GM21825 (cell line): ENCODE results near the gene KLK7.
"Not testable (repeated sequence)": the region's sequence is repeated elsewhere in the genome, so short reads cannot be mapped to it uniquely, and the experiment has no call there.

ENCODE experiments used
- ATAC-seq: cut with Tn5 transposase; IDR thresholded peaks from one replicate; pipeline ENCODE4 v1.9.1; 2021; ENCODE audit warnings: mild to moderate bottlenecking, moderate library complexity; ENCODE audit not compliant: unreplicated experiment

KLK7 gene

DNA sequence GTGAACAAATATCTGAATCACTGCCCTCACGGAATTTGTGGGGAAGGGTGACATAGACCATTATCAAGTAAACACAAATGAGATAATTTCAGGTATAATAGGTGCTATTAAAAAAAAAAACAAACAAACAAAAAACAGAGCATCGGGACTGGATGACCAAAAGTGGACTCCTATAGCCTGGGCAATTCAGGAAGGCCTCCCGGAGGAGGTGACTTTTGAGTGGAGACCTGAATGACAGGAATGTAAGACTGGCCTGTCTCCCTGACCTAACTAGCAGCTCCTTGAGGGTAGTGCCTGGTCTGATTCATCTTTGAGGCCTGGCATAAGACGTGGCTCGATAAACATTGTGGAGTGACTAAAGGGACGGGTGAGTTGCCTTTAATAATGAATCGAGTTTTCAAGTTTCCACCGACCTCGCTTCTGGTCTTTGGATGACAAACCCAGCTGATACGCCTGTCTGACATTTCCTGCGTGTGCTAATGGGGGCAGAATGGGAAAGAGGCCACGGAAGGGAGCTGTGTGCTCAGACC, 29.0 kb upstream of the KLK7 start:
- no peak for ATAC-seq

DNA sequence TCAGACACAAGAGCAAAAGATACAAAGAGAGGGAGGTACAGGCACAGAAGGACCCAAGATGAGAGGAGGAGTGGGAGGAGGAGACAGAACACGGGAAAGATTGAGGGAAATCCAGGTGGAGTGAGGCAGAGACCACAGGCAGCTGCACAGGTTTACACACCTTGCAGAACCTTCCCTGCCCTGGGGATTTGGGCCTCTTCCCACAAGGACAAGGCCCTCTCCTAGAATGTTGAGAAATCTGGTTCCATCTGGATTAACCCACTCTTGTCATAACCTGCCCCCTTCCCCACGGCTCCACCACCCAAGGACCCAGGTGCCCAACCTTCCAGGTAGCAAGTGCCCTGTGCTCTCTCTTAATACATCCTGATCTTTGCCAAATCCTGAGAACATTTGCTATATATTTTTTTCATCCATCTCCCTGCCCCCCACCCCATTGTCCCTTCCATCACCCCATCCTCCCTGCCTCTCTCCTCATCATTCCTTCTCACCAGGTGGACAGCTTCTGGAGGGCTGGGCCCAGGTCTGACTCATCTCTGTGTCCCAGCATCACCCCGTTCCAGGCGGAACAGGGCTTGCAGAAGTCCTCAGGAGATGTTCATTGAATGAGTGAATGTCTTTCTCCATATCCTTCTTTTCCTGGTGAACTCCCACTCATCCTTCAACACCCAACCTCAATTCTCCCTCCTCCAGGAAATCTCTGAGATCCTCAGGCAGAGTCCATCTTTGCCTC, 26.5 kb upstream of the KLK7 start:
- no peak for ATAC-seq

DNA sequence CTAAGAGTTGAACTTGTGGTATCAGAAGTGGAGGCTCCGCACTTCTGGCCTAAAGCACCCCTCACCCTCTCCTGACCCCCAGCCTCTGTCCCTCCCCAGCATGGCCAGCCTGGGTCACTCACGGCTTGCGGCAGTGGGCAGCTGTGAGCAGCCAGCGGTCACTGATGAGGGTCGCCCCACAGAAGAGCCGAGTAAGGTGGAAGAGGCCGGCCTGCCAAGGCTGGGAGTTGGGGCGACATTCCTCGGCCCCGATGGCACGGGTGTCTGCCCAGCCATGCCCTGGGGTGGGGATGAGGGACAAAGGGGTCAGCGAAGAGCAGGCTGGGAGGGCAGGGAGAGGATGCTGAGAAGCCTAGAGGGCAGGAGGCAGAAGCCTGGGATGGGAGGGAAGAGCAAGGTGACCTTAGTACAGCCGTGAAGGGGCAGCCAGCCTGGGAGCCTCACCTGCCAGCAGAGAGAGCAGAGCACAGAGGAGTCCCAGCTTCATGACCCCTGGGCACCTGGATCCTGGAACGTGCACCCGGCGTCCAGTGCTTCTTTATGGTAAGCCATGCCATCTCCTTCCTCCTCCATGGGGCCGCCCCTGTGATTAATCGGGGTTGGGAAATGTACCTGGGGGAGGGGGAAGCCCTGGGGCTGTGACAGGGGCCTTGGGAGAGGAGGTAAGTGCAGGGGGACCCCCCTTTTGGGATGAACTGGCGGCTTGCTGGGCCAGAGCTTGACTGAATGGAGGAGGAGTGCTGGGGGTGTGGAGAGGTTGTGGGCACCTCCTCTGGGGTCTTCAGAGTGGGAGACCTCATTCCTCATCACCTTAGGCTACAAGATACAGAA, 25.6 kb upstream of the KLK7 start:
- ATAC-seq = no peak

DNA sequence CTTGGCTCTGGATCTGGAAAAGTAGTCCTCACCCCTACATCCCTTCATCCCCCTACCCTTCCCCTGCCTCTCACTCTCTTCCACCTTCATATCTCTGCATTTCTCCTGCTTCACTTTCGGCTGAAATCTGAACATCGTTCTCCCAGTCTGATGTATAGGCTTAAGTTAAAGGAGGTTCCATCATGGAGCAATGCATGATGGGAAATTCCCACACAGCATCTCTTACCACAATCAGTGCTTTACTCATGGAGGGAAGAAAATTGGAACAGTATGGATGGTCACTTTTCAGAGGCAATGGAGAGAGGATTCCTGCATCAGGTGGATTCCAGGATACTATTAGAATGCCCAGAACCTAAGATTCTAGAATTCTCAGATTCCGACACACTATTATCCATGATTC, 23.8 kb upstream of the KLK7 start:
- ATAC-seq = no peak

DNA sequence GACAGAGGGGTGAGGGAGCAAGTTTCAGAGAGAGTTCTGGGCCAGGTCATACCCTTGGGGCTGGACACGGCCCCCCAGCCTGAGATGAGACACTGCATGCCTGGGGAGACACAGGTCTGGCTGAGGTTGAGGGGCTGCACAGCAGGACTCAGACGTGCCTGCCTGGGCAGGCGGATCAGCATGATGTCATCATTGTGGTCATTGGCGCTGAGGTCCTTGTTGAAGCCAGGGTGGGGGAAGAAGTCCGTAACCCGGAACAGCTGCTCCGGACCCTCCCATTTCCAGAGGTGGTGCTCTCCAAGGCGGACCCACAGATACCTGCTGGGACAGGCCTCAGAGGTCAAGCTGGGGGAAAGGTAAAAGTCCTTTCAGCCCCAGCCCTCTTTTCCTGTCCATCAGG, 22.7 kb upstream of the KLK7 start:
- no peak for ATAC-seq

DNA sequence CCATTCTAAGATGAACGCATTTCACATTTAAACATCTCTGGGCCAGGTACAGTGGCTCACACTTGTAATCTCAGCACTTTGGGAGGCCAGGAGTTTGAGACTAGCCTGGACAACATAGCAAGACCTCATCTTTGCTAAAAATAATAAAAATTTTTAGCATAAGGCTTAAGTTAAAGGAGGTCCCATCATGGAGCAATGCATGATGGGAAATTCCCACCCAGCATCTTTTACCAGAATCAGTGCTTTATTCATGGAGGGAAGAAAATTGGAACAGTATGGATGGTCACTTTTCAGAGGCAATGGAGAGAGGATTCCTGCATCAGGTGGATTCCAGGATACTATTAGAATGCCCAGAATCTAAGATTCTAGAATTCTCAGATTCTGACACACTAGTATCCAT, 21.5 kb upstream of the KLK7 start:
- ATAC-seq = no peak

DNA sequence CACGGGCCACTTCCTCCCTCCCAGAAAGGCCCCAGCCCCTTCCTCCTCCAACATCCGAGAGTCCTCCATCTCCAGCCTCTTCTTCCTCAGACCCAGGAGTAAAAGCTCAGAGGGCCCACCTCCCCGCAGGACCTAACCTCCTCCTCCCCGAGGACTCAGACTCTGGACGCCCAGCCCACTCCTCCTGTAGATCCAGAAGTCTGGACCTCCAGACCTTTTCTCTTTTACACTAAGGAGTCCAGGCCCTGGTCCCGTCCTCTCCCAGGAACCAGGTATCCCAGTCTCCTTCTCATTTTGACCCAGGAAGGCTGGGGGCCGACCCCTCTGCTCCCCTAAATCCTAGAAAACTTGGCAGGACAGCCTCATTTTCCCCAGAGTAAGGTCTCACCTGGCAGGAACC, 19.6 kb upstream of the KLK7 start:
- no peak for ATAC-seq

DNA sequence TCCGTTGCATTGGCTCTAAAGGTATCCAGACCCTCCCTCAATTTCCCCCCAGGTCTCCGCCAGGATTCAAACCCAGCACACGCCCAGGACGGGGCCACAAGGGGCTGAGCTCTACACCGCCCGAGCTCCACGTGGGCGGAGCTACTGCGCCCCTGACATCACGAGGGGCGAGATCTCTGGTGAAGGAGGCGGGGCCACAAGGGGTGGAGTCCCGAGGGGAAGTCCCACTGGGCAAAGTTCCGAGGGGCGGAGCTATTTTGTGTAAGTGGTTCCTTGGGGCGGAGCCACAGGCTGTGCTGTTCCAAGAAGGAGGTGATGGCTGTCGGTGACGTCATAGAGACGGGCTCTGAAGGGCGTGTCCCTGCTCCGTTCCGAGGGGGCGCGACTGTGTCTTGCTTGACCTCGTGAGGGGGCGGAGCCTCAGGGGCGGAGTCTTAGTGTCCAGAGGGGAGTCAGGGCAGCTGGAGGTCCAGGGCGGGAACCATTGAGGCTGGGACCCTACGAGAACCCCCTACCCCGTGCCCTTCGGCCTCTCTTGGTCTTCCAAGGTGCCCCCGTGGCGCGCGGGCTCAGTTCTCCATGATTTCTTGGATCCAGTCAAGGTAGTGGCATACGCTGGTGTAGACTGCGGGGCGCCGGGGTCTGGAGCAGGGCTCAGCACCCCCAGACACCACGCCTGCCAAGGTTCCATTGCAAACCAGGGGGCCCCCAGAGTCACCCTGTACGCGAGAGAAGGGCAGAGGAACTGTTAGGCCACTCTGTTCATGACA, 19.0 kb upstream of the KLK7 start:
- ATAC-seq = no peak

DNA sequence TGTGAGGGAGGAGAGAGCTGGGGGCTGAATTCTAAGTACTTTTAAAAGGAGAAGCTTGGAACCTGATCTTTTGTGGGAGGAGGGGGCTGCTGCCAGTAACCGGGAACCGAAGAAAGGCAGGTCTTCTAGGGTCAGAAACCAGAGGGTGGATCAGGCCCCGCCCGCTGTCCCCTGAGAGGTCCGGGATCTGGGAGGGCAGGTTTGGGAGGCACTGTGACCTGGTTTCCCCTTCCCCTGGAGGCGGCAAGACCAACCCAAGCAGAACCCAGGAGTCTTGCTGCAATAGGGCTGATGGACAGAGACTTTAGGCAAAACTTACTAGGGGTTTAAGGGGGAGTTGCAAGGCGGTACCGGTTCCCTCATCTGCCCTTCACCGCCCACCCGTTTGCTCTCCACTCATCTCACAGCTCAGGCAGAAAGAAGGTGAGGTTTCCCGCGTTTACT, 18.4 kb upstream of the KLK7 start:
- ATAC-seq = no peak

DNA sequence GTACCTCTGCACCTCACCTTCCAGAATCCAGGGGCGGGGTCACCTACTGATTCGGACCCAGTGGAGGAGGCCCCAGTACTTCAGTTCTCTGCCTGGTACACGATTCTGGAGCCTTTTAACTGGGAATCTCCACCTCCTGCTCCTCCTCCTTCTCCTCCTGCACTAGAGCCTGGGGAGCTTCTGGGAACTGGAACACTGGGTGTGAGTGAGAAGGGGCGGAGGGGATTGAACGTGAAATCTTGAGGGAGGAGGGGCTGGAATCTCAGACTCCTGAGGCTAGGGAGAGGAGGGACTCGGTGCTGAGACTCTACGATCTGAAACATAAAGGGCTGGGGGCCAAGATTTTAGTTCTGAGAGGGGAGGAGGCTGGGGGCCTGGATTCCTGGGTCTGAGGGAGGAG, 17.8 kb upstream of the KLK7 start, which contains the start of gene KLK8:
TSS of gene KLK8 (minus strand) at position 90 of the 400 bp plus-strand sequence. CDS start 437 bp downstream, outside the sequence.
- ATAC-seq = no peak

DNA sequence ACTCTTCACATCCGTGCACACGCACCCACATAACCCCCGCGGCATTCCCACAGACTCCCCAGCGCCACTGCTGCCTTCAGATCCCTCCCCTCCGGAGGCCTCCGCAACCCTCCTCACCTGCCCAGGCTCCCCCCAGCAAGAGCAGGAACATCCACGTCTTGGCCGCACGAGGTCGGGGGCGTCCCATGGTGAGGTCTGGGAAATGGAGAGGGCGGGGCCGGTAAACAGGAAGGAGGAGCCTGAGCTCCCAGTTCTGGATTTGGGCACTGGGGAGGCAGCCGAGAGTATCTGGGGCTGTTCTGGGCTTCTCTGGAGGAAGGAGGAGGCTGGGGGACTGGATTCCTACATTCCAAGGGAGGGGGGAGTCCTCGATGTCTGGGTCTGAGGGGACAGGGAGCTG, 17.3 kb upstream of the KLK7 start:
- ATAC-seq = no peak

DNA sequence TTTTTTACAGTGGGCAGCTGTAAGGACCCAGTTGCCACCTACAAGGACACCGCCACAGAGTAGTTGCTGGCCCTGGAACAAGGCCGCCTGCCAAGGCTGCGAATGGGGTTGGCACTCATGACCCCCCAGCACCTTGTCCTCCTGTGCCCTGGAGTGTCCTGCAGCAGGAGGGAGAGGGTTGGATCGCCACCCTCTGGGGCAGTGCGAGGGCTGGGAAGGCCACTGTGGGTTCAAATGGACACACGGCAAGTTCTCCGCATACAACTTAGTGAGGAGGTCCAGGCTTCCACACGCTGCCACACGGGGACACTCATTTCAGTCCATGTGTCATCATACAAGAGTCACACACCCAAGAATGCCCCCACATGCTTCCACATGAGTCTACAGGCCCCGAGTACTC, 16.7 kb upstream of the KLK7 start:
- ATAC-seq = no peak

DNA sequence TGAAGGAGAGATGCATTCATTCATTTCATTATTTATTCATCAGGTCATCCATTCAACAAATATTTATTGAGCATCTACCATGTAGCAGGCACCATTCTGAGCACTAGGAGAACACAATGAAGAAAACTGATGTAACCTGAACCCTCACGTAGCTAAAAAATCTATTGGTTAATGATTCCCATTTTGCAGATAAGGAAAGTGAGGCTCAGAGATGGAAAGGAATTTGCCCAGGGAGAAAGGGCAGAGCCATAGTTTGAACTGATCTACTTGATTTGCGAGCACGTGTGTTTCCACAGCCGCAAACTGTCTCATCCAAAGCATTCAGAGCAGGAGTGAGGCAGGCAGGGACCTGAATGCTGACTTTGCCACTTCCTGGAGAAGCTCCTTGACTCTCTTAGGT, 15.0 kb upstream of the KLK7 start:
- ATAC-seq = no peak

DNA sequence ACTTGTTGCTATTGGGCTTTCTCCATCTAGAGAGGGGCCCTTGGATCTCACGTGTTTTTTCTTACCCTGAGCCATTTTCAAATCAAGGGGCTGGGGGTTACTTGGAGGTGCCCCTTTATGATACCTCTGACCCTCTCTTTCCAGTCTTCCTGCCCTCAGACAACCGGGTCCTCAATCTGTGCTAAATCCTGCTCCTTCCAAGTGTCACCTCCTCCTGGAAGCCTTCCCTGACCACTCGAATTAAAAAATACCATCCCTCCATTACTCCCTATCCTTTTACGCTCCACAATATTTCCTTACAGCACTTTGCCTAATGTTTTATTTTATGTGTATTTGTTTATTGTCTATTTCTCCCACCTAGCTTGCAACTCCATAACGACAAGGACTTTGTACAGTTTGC, 14.3 kb upstream of the KLK7 start:
- no peak for ATAC-seq

DNA sequence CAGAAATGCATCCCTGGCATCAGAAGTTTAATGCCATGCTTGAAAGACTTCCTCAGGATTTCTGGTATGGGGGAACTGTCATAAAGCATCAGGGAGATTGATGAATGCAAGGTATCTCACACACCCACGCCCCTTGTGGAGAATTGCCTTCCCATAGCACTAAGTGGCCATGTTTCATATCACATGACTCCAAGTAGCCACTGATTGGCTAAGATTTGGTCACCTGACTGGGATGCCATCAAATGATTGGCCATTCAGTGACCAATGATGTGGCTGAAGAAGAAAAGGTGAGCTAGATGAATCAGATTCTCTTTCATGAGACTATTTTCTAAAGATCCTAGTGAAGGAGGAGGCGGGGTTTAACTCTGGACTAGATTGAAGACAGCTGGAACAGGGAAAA, 10.4 kb upstream of the KLK7 start:
- ATAC-seq = no peak

DNA sequence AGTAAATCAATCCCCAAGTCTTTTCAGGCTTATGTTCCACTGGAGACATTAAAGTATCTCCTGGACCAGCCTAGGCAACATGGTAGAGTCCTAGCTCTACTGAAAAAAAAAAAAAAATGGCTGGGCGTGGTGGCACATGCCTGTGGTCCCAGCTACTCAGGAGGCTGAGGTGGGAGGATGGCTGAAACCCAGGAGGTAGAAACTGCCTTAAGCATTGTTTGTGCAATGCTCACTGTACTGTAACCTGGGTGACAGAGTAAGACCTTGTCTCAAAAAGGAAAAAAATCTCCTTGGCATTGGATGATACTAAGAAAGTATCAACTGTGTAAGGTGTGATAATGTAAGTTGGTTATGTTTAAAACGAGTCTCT, 8.9 kb upstream of the KLK7 start:
- no peak for ATAC-seq

DNA sequence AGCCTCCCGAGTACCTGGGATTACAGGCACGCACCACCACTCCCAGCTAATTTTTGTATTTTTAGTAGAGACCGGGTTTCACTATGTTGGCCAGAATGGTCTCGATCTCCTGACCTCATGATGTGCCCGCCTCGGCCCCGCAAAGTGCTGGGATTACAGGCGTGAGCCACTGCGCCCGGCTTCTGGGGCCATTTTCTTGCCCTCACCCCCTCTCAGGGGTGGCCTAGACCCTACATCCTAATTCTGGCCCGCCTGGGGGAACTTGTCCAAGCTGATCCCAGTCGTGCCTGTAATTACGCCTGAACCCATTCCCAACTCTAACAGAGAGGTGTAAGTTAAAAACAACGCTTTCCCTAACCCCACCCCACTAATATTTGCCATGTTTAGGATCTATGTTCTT, 699 bp upstream of the KLK7 start:
- ATAC-seq = not testable (repeated sequence)

DNA sequence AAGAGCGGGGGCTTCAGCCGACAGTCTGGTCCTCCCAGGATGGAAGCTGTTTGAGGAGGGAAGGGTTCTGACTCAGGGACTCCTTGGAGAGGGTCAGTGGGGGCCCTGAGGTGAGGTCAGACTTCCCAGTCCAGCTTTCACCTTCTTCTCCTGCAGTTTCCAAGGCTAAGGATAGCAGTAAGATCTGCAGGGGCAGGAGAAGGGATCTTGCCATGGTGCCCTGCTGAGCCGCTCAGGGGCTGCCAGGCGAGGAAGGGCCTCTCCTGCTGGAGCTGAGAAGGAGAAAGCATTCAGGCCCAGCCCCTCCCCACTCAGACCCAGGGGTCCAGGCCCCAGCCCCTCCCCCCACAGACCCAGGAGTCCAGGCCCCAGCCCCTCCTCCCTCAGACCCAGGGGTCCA, 1.5 kb downstream of the KLK7 start:
- ATAC-seq = no peak

DNA sequence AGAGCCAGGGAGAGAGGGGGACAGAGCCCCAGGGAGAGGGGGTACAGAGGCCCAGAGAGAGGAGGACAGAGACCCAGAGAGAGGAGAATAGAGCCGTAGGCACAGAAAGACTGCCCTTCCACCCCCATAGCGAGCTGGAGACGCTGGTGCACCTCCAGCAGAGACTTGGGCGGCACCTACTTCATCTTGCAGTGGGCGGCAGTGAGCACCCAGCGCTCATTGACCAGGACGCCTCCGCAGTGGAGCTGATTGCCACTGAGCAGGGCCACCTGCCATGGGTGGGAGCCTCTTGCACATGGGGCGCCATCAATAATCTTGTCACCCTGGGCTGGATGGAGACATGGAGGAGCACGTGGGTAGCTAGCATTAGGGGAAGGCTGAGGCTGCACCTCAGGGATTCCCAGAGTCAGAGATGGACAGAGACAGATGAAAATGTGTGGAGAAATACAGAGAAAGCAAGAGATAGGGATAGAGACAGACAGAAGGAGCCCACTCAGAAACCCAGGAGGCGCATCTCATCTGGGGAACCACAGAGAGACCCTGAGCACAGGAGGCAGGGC, 2.0 kb downstream of the KLK7 start:
- no peak for ATAC-seq

DNA sequence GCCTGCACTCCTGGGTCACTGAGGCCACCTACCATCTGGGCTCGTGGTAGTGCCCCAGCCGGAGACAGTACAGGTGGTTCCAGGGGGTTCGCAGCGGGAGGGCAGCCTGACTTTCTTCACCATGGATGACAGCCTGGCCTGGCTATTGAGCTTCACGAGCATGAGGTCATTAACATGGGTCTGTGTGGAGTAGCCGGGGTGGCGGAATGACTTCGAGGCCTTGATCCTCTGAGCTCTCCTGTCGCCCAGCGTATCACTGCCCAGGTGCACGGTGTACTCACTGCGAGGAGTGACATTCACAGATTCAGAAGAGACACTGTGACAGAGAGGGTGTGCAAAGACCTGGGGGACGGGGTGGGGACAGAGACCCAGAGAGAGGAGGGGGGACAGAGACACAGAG, 3.5 kb downstream of the KLK7 start:
- ATAC-seq = no peak

DNA sequence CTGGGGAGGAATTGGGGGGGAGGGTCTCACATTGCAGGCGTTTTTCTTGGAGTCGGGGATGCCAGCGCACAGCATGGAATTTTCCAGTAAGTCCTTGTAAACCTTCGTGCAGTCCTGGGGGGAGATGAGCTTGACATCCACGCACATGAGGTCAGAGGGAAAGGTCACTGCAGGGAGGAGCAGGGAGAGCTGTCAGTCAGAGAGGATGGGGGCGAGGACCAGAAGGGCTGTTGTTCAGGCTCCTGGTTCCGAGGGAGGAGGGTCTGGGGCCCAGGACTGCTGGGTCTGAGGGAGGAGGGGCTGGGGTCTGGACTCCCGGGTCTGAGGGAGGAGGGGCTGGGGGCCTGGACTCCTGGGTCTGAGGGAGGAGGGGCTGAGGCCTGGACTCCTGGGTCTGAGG, 4.0 kb downstream of the KLK7 start:
- ATAC-seq = no peak
